ENCODE results near the gene LRRIQ3.

Gene LRRIQ3

GRCh38 chr1:74107394-74107793, 90.6 kb downstream of the LRRIQ3 start:
- DNase-seq: no peak

DNA sequence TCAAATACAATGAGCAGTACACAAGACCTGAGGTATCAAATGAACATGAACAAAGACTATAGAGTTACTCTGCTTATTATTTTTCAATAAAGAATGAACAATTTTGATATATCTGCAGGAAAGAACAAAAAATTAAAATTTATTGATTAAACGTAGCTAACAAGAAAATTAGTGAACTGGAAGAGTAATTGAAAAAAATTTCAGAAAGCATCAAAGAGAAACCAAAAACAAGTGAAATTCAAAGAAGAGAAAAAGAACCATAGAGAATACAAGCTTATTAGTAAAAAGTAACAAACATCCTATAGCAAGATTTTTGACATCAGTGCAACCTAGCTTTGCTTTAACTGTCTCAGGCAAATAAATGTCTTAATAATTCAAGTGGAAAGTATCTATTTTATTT, 106.6 kb downstream of the LRRIQ3 start:
- DNase-seq: no peak

DNA sequence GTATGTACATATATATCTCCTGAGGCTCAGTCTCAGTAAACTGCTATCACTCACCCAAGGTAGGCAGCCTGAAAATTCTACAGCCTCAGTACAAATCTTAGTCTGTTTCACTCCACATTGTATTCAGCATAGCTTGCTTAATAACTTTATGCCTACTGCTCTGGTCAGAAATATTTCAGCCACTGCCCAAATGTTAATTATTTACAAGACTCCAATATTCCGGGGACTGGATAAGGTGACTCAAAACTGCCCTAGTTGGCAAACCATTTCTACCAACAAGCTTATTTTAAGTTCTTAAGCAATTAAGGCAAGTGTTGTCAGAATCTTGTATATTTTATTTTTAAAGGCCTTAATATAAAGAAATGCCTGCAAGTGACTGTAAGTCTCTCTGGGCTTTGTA, 114.8 kb downstream of the LRRIQ3 start:
- no peak for DNase-seq

DNA sequence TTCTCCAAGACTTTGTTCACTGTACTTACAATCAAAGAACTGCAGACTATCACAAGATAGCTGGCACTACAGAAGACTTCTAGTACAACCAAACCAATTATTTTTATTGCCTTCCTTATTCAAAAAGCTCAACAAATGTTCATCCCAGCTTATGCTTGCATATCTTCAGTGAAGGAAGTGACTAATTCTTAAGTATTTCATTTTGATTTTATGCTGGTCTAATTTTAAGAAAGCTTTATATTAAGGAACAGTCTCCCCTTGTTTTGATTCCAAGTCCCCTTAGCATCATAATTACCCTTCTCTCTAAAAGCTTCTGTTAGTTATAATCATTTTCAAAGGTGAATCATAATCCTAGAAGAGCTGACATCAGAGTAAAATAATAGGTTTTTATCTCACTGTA, 132.9 kb downstream of the LRRIQ3 start:
- no peak for DNase-seq

GRCh38 chr1:74057719-74058118, 140.3 kb downstream of the LRRIQ3 start:
- DNase-seq: no peak

DNA sequence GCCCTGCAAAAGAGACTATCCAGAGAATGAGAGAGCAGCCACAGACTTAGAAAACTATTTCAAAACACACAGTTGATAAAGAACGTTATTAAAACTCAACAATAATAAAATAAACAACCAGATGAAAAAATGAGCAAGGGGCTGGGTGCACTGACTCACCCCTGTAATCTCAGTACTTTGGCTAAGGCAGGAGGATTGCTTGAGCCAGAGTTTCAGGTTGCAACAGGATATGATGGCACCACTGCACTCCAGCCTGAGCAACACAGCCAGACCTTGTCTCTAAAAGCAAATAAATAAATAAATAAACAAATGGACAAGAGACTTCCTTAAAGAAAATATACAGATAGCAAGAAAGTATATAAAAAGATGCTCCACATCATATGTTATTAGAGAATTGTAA, 144.6 kb downstream of the LRRIQ3 start:
- DNase-seq: no peak

GRCh38 chr1:74050386-74050785, 147.6 kb downstream of the LRRIQ3 start:
- DNase-seq: no peak

DNA sequence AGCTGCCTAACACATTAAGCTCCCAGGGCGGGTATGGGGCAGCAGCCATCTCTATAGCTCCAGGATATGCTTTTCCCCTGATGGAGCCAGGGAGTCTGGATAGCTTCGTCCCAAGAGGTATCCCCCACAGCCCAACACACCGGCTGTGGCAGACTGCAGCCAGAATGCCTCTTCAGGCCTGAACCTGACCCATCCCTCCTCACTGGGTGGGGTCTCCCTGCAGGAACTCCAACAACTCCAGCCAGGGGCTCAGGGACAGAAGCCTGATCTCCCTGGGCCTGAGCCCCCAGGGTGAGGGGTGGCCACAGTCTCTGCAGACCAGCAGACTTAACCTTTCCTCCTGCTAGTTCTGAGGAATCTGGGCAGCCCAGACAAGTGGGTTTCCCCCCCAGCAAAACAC, 159.9 kb downstream of the LRRIQ3 start:
- no peak for DNase-seq

DNA sequence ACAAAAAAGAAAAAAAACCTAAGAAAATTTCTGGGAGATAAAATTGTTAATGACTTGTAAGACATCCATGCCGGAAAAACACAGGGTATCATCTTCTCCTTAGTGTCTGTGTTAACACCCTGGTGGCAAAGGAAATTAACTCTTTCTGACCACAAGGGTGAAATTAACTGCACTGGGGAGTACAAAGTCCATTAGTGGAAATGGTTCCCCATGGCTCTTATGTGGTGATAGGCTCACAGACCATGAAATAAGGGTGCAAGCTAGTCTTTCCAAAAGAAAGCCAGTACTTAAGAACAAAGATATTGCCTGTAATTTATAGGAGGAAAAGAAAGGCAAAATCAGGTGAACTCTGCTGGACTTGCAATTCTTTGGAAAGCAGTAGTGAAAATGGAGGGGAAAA, 185.4 kb downstream of the LRRIQ3 start:
- DNase-seq: no peak

DNA sequence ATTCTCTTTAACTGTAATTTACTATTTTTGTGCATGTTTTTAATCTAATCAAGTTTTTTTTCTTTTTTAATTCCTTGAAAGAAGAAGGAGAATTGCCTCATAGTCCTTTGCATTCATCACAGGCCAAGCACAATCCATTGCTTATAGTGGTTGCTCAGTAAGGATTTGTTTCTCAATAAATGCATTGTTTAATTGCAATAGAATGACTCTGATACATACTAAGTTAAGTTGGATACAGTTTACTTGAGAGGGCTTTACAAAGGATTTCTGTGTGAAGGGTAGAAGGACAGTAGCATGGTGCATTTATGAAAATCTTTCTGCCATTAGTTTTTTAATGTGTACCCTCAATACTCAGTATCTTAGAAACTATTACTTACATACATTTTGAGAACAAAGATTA, 186.2 kb downstream of the LRRIQ3 start:
- no peak for DNase-seq

GRCh38 chr1:74010206-74010605, 187.8 kb downstream of the LRRIQ3 start:
- no peak for DNase-seq

- DNase-seq: no peak
Measured at GRCh38 chr1:74005533-74005932, 192.4 kb downstream of the LRRIQ3 start.

- no peak for DNase-seq
Measured at GRCh38 chr1:74003806-74004205, 194.2 kb downstream of the LRRIQ3 start.

DNA sequence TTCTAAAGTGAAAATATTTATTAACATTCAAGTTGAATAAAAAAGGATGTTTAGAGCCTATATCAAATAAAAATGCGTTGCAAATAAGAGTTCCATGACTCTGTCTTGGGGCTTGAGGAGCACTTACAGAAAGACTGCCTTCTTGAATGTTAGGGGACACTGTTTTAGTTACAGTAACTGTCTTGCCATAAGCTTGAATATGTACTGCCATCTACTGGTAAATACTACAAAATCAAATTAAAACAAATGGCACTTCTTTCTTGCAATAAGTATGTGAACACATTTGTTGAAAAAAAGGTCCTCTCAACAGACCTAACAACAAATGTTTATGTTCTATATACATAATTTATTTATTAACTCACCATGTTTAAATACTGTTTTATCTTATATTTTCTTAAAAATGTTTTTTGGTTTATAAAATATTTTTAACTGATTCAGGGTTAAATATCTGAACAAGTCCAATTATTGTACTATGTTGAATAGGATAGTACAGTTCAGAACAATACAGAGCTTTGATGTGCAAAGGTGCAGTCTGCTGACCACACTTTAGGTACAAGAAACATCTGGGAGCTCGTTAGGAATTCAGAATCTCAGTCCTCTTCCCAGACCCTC, 199.5 kb downstream of the LRRIQ3 start:
- DNase-seq: peak in 1 of 2 donors; percentile 86

DNA sequence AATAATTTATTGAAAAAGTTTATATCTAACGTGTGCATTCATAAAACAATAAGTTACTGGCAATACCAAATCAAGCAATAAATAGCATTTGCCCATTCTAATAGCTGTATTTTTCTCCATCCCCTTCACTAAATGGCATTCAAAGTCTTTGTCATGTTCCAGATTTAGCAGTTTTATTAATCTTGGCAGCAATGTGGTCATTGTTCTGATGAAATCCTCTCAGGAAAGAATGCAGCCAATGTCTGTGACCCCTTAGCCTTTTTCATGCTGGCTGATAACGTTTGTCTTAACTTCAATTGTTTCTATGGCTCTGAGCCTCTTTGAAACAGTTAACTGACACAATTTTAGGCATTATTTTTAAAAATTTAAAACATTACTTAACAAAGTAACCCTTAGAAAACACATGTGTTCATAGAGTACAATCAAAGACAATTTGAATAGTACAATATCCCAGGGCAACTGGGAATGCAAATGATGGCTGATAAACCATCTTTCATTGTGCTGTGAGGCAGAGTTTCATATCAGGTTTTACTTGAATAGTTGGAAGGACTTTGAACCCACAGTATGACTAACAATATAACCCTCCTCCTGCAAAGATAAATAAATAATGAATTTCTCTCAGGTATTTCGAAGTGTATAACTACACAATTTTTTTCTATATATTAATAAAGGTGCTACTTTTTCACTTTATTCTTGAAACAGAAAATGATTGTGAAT, 217.5 kb downstream of the LRRIQ3 start:
- peak in 1 of 2 donors; percentile 53 for DNase-seq

- DNase-seq: peak in 1 of 2 donors; percentile 27
Measured at GRCh38 chr1:73979684-73980083, 218.3 kb downstream of the LRRIQ3 start.

GRCh38 chr1:73978964-73979363, 219.0 kb downstream of the LRRIQ3 start:
- no peak for DNase-seq
